ENCODE measurements around the gene ITGA1.

The ITGA1 gene

DNA sequence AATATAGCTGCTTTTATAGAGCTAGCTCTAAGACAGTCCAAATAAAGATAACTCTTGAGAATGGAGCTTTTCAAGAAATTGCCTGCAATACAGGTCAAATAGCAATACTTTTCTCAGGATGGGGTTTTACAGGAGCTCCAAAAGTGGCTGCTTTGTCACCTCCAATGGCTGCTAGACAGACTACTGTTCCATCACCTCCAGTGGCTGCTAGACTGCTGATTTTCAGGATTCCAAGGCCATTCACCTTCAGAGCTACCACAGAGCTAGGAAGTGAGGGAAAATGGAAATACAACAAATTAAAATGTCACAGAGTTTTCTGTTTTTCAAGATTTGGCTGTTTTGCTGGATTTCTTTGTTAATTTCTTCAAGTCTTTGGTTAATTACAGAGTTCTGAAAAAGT lies 8.5 kb upstream of the ITGA1 start:
- TF ChIP-seq, protein P1, sequence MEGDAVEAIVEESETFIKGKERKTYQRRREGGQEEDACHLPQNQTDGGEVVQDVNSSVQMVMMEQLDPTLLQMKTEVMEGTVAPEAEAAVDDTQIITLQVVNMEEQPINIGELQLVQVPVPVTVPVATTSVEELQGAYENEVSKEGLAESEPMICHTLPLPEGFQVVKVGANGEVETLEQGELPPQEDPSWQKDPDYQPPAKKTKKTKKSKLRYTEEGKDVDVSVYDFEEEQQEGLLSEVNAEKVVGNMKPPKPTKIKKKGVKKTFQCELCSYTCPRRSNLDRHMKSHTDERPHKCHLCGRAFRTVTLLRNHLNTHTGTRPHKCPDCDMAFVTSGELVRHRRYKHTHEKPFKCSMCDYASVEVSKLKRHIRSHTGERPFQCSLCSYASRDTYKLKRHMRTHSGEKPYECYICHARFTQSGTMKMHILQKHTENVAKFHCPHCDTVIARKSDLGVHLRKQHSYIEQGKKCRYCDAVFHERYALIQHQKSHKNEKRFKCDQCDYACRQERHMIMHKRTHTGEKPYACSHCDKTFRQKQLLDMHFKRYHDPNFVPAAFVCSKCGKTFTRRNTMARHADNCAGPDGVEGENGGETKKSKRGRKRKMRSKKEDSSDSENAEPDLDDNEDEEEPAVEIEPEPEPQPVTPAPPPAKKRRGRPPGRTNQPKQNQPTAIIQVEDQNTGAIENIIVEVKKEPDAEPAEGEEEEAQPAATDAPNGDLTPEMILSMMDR (IDR thresholded peaks at IDR 0.05; ENCODE audit: low read depth, low read length) = no peak
- no peak for DNase-seq (ENCODE audit: extremely low read depth, low read depth)

DNA sequence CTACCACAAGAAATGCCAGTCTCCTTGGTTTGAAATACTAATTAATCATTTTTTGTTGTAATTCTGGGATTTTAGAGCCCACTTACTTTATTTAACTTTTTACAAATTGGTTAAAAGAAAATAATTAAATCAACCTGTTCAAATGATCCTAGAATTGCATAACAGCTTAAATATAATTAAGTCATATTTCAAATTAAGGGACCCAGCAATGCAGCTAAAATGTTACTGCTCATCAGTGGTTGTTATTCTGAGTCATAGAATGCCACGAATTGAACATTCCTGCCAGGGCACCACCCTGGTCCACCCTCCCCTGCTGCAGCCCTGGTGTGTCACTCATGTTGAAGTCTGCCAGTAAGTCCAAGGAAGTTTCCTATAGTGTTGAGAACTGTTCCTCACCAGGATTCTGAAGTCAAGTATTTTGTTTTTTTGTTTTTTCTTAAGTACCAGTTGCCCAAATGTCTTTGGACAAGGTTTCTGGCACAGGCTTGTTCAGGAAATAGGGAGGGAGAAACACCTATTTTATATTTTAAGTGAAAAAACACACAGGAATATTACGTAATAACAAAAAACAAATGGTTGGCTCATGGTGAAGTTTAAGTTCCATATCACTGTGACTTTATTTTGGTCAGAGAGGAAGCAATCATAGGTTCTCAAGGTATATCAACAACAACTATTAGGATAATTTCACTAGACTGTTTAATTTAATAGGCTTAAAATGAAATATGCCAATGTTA lies 4.3 kb upstream of the ITGA1 start:
- DNase-seq (ENCODE audit: extremely low read depth, low read depth) = no peak
- TF ChIP-seq, protein P1 (IDR thresholded peaks at IDR 0.05; ENCODE audit: low read depth, low read length) = no peak

DNA sequence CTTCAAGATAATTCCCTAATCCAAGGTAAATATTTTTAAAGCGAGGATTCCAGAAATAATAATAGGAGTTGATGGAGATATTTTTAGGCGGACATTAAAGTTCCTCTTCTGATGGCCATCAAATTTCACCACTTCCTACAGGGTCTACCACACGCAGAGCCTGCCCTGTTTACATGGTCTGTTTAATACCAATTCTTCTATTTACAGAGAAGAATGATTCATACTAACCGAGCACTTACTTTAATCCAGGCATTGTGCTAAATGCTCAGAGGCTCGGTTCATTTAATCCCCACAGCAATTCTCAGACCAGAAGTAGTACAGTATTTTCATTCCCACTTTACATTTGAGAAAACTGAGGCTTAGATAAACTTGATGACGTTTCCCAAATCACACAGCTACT lies 3.0 kb upstream of the ITGA1 start:
- TF ChIP-seq, protein P1 (IDR thresholded peaks at IDR 0.05; ENCODE audit: low read depth, low read length) = no peak
- no peak for DNase-seq (ENCODE audit: extremely low read depth, low read depth)

DNA sequence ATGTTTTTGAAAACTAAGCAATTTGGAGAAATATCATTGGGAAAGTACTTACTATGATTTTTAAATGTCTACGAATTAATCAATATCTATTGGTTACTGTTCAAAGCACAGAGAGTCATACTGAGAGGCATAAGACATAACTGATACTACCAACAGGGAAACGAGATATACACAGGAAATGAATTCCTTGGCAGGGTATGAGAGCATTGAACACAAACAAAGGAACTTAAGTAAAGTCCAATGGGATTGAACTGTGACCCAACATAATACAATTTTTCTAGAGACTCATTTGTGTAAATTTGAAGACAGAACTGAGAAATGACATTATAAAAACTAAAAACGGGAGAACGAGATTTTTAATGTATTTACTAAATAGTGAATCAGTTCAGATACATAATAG lies 1.3 kb upstream of the ITGA1 start:
- no peak for DNase-seq (ENCODE audit: extremely low read depth, low read depth)
- TF ChIP-seq, protein P1 (IDR thresholded peaks at IDR 0.05; ENCODE audit: low read depth, low read length) = no peak

DNA sequence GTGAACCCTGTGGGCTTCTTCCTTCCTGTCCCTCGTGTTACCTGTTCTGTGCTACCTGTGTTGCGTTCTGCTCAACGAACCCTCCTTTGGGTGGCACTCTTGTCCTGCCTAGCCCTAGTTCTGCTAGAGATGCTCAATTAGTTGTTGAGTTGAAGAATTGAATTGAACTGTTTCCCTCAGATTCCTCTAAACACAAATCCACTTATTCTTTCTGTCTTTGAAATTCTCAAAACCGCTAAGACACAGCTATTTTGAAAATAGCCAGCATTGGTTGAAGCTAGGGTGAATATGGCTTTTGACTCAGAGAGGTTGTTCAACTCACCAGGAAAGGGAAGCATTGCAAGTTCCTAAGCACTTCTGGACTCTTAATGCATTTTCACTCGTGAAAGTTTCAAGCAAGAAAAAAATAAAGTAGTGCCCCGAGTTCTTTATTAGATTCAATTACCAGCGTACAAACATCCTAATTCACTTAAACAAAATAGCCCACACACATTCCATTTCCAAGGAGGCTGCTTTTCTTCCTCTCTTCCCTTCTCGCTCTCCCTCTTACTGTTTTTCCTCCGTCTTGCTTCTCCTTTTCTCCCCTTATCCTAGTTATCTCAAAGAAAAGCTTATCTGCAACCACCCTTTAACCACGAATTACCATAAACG lies 642 bp upstream of the ITGA1 start:
- no peak for DNase-seq (ENCODE audit: extremely low read depth, low read depth)
- TF ChIP-seq, protein P1 (IDR thresholded peaks at IDR 0.05; ENCODE audit: low read depth, low read length) = peak; percentile 8

DNA sequence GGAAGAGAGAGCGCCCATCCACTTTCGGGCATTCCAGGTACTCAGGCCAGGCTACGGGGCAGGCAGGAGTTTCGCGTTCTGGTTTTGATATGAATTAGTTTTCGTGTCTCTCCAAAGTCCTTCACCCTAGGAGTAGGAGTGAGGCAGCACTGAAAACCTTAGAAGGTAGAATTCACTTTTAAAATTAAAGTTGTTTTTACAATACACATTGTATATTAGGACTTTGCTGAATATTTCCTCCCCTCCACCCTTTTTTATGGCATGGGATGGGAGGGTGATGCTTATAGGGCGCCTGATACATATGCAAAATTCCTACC lies 747 bp downstream of the ITGA1 start:
- TF ChIP-seq, protein P1 (IDR thresholded peaks at IDR 0.05; ENCODE audit: low read depth, low read length) = no peak
- no peak for DNase-seq (ENCODE audit: extremely low read depth, low read depth)

DNA sequence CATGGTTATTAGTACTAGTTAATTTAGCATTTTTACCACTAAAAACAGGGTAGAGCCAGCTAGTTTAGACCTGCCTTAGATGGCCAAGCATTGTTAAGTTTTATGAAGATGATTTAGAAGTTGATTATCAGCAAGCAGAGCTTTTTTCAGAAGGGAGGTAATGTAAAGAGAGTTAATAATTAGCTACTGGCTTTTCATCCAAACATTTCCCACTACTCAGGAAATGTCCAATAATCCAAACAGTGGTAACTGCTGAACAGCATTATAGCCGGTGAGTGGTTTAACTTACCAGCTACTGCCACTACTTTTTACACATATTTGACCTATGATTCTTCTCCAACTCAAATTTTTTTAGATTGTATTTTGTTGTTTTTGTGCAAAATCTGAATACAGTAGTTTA lies 1.7 kb downstream of the ITGA1 start:
- no peak for DNase-seq (ENCODE audit: extremely low read depth, low read depth)
- TF ChIP-seq, protein P1 (IDR thresholded peaks at IDR 0.05; ENCODE audit: low read depth, low read length) = no peak

Measured in AG09319 (cell line).